GM21576 (cell line): ENCODE data around the gene RAE1.

Experiments used
- ATAC-seq: cut with Tn5 transposase; IDR thresholded peaks from one replicate; pipeline ENCODE4 v1.9.1; 2021; ENCODE audit warnings: mild to moderate bottlenecking, moderate library complexity; ENCODE audit not compliant: unreplicated experiment

Gene RAE1

GRCh38 chr20:57398231-57398821, 47.3 kb downstream of the RAE1 start:
- peak; percentile 55 for ATAC-seq

GRCh38 chr20:57398901-57399535, 48.0 kb downstream of the RAE1 start:
- ATAC-seq: no peak

- ATAC-seq: peak; percentile 30
These were observed 48.6 kb downstream of the RAE1 start for GRCh38 chr20:57399587-57400155.

GRCh38 chr20:57400231-57400701, 49.2 kb downstream of the RAE1 start:
- ATAC-seq: no peak

- no peak for ATAC-seq
These were observed 49.9 kb downstream of the RAE1 start for GRCh38 chr20:57400821-57401564.

GRCh38 chr20:57401565-57401918, 50.5 kb downstream of the RAE1 start:
- ATAC-seq: no peak

GRCh38 chr20:57402206-57403125, 51.4 kb downstream of the RAE1 start:
- ATAC-seq: no peak

- no peak for ATAC-seq
These were observed 52.2 kb downstream of the RAE1 start for GRCh38 chr20:57403216-57403615.

GRCh38 chr20:57404006-57404405, 53.0 kb downstream of the RAE1 start:
- no peak for ATAC-seq

- ATAC-seq: no peak
These were observed 53.5 kb downstream of the RAE1 start for GRCh38 chr20:57404419-57405072.

- no peak for ATAC-seq
These were observed 54.4 kb downstream of the RAE1 start for GRCh38 chr20:57405236-57406016.

- ATAC-seq: no peak
These were observed 56.5 kb downstream of the RAE1 start for GRCh38 chr20:57407541-57407956.

- ATAC-seq: no peak
These were observed 57.1 kb downstream of the RAE1 start for GRCh38 chr20:57408131-57408530.

GRCh38 chr20:57408536-57409233, 57.6 kb downstream of the RAE1 start:
- ATAC-seq: no peak

GRCh38 chr20:57409316-57409671, 58.2 kb downstream of the RAE1 start:
- ATAC-seq: no peak

- ATAC-seq: no peak
These were observed 58.8 kb downstream of the RAE1 start for GRCh38 chr20:57409672-57410397.

GRCh38 chr20:57410398-57410920, 59.4 kb downstream of the RAE1 start:
- no peak for ATAC-seq

- ATAC-seq: no peak
These were observed 59.9 kb downstream of the RAE1 start for GRCh38 chr20:57410924-57411323.
